ENCODE measurements around the gene C10orf120. TPM values are rescaled to one million over a fixed set of nuclear protein-coding genes. Genes with fewer than 3 reads are reported as not detected.

Gene C10orf120
- total RNA-seq, 1 donor: not detected

- no peak for DNase-seq (ENCODE audit: low read depth)
- no peak overlapping the region for H3K4me3 ChIP-seq (ENCODE audit: low read depth, low read length)
- TF ChIP-seq CTCF (IDR thresholded peaks at IDR 0.05; ENCODE audit: insufficient read depth, low read depth, low read length): no peak
Observed at GRCh38 chr10:122696687-122697086, 3.0 kb downstream of the C10orf120 start.

GRCh38 chr10:122692744-122693143 is 6.9 kb downstream of the C10orf120 start:
- H3K4me3 ChIP-seq (ENCODE audit: low read depth, low read length): no peak overlapping the region
- TF ChIP-seq CTCF (IDR thresholded peaks at IDR 0.05; ENCODE audit: insufficient read depth, low read depth, low read length): no peak
- no peak for DNase-seq (ENCODE audit: low read depth)

GRCh38 chr10:122689146-122689820 is 10.4 kb downstream of the C10orf120 start:
- no peak for DNase-seq (ENCODE audit: low read depth)

GRCh38 chr10:122688293-122688989 is 11.2 kb downstream of the C10orf120 start:
- H3K4me3 ChIP-seq (ENCODE audit: low read depth, low read length): no peak overlapping the region
- no peak for TF ChIP-seq CTCF (IDR thresholded peaks at IDR 0.05; ENCODE audit: insufficient read depth, low read depth, low read length)
- DNase-seq (ENCODE audit: low read depth): no peak

More at GRCh38 chr10:122689146-122689820, 10.4 kb downstream of the C10orf120 start:
- H3K4me3 ChIP-seq (ENCODE audit: low read depth, low read length): no peak overlapping the region
- no peak for TF ChIP-seq CTCF (IDR thresholded peaks at IDR 0.05; ENCODE audit: insufficient read depth, low read depth, low read length)

GRCh38 chr10:122682522-122682921 is 17.1 kb downstream of the C10orf120 start:
- DNase-seq (ENCODE audit: low read depth): no peak
- no peak for TF ChIP-seq CTCF (IDR thresholded peaks at IDR 0.05; ENCODE audit: insufficient read depth, low read depth, low read length)
- no peak overlapping the region for H3K4me3 ChIP-seq (ENCODE audit: low read depth, low read length)

GRCh38 chr10:122678266-122678665 is 21.4 kb downstream of the C10orf120 start:
- H3K4me3 ChIP-seq (ENCODE audit: low read depth, low read length): no peak overlapping the region
- no peak for TF ChIP-seq CTCF (IDR thresholded peaks at IDR 0.05; ENCODE audit: insufficient read depth, low read depth, low read length)
- DNase-seq (ENCODE audit: low read depth): no peak

Data from fibroblast of villous mesenchyme (primary cell).